ENCODE measurements around the gene PMEL. TPM values are rescaled to one million over a fixed set of nuclear protein-coding genes. Genes with fewer than 3 reads are reported as not detected.
"Not testable (repeated sequence)": the region's sequence is repeated elsewhere in the genome, so short reads cannot be mapped to it uniquely, and the experiment has no call there.

Gene PMEL
- total RNA-seq, 1 experiment from 2014 or later: not detected

DNA sequence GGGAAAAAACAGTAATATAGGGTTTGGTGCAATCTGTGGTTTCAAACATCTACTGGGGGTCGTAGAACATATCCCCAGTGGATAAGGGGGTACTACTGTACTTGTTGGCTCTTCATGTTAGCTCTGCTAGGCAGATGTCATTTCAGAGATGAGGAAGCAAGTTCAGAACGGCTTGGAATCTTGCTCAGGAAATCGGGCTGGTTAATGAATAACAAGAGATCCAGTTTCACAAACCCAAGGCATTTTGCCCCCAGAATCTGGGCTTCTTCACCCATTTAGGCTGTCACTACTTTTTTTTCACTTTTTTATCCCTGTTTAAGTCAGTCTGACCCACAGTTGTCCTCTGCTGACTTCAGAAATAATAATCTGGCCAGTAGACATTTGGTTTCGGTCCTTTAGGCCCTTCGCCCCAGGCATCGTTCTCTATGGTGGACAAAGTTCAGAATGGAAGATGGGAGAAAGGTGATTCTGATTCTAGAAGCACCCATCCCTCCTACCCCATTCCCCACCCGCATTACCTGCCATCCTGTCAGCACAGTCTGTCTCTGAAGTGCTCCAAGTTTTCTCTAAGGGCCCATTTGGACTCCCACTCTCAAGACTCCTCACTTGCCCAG is 35.8 kb upstream of the PMEL start:
- no peak for TF ChIP-seq CTCF (IDR thresholded peaks at IDR 0.05; ENCODE audit: unreplicated experiment)
- POLR2A ChIA-PET: no interaction called here
- no peak for DNase-seq (ENCODE audit: unreplicated experiment)
- CTCF ChIA-PET: interaction anchor here (0.6 kb wide), 2 partner anchors 20 to 291 kb away, joined by 3 read pairs; no protein-coding TSS in a partner anchor
- no peaks in the 10 kb centered on the region for H3K27me3 Mint-ChIP-seq (ENCODE audit: insufficient read depth, unreplicated experiment)
- H3K4me1 Mint-ChIP-seq (ENCODE audit: insufficient read depth, unreplicated experiment): peaks cover 6% of the 10 kb centered on the region
- BruUV-seq (replicated peaks): no TSS peak
- no peak overlapping the region for H3K27ac Mint-ChIP-seq (ENCODE audit: low read depth, unreplicated experiment)
- intact Hi-C loops (cut with micrococcal nuclease): no loop called here
- H3K36me3 Mint-ChIP-seq (ENCODE audit: insufficient read depth, unreplicated experiment): peaks cover 10% of the 10 kb centered on the region
- H3K4me3 Mint-ChIP-seq (ENCODE audit: unreplicated experiment): no peak overlapping the region
- H3K9me3 Mint-ChIP-seq (ENCODE audit: unreplicated experiment): no peaks in the 10 kb centered on the region

GRCh38 chr12:55999999-56000540 is 34.2 kb upstream of the PMEL start:
- peaks cover 17% of the 10 kb centered on the region for H3K36me3 Mint-ChIP-seq (ENCODE audit: insufficient read depth, unreplicated experiment)
- H3K27ac Mint-ChIP-seq (ENCODE audit: low read depth, unreplicated experiment); DNase-seq (ENCODE audit: unreplicated experiment); H3K9me3 Mint-ChIP-seq (ENCODE audit: unreplicated experiment); H3K4me3 Mint-ChIP-seq (ENCODE audit: unreplicated experiment); H3K27me3 Mint-ChIP-seq (ENCODE audit: insufficient read depth, unreplicated experiment); intact Hi-C loops (cut with micrococcal nuclease); BruUV-seq (replicated peaks): not testable (repeated sequence)
- POLR2A ChIA-PET: interaction anchor here (0.8 to 5.0 kb wide), 2 partner anchors 41 to 104 kb away, joined by 4 to 33 read pairs; partner anchors contain the start of gene PA2G4
- CTCF ChIA-PET: interaction anchor here (0.7 to 1.2 kb wide), 4 partner anchors 41 to 1526 kb away, joined by 3 read pairs; no protein-coding TSS in a partner anchor
- peaks cover 12% of the 10 kb centered on the region for H3K4me1 Mint-ChIP-seq (ENCODE audit: insufficient read depth, unreplicated experiment)

DNA sequence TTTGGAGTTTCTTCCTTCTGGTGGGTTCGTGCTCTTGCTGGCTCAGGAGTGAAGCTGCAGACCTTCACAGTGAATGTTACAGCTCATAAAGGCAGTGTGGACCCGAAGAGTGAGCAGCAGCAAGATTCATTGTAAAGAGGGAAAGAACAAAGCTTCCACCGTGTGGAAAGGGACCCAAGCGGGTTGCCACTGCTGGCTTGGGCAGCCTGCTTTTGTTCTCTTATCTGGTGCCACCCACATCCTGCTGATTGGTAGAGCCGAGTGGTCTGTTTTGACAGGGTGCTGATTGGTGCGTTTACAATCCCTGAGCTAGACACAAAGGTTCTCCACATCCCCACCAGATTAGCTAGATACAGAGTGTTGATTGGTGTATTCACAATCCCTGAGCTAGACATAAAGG is 33.7 kb upstream of the PMEL start:
- H3K27ac Mint-ChIP-seq (ENCODE audit: low read depth, unreplicated experiment); BruUV-seq (replicated peaks); intact Hi-C loops (cut with micrococcal nuclease); H3K9me3 Mint-ChIP-seq (ENCODE audit: unreplicated experiment); DNase-seq (ENCODE audit: unreplicated experiment); H3K4me3 Mint-ChIP-seq (ENCODE audit: unreplicated experiment); H3K27me3 Mint-ChIP-seq (ENCODE audit: insufficient read depth, unreplicated experiment): not testable (repeated sequence)
- peaks cover 17% of the 10 kb centered on the region for H3K36me3 Mint-ChIP-seq (ENCODE audit: insufficient read depth, unreplicated experiment)
- ChIA-PET CTCF (interaction anchor here (0.7 to 1.2 kb wide), 3 partner anchors 41 to 1656 kb away, joined by 3 read pairs; no protein-coding TSS in a partner anchor), POLR2A (interaction anchor here (0.8 to 5.0 kb wide), 2 partner anchors 41 to 105 kb away, joined by 4 to 33 read pairs; partner anchors contain the start of gene PA2G4)
- H3K4me1 Mint-ChIP-seq (ENCODE audit: insufficient read depth, unreplicated experiment): peaks cover 12% of the 10 kb centered on the region

GRCh38 chr12:55997535-55997859 is 31.7 kb upstream of the PMEL start:
- Mint-ChIP-seq H3K4me1 (ENCODE audit: insufficient read depth, unreplicated experiment) (peaks cover 12% of the 10 kb centered on the region), H3K36me3 (ENCODE audit: insufficient read depth, unreplicated experiment) (peaks cover 20% of the 10 kb centered on the region), H3K27ac (ENCODE audit: low read depth, unreplicated experiment) (no peak overlapping the region), H3K9me3 (ENCODE audit: unreplicated experiment) (no peaks in the 10 kb centered on the region), H3K4me3 (ENCODE audit: unreplicated experiment) (peak overlapping the region; percentile 92), H3K27me3 (ENCODE audit: insufficient read depth, unreplicated experiment) (no peaks in the 10 kb centered on the region)
- TF ChIP-seq CTCF (IDR thresholded peaks at IDR 0.05; ENCODE audit: unreplicated experiment): no peak
- no TSS peak for BruUV-seq (replicated peaks)
- intact Hi-C loops (cut with micrococcal nuclease): loop anchor here (2.0 kb wide), 2 partner anchors 81 to 119 kb away; partner anchors contain the start of gene RPL41
- ChIA-PET POLR2A (interaction anchor here (0.6 to 5.0 kb wide), 25 partner anchors 9 to 268 kb away, joined by 3 to 71 read pairs (median 8); partner anchors contain the start of genes CD63, DNAJC14, ERBB3 and ESYT1), CTCF (interaction anchor here (0.5 to 5.0 kb wide), 15 partner anchors 9 to 263 kb away, joined by 3 to 80 read pairs (median 5); partner anchors contain the start of gene PA2G4)
- no peak for DNase-seq (ENCODE audit: unreplicated experiment)

Measured in MCF 10A (cell line).